Heart left ventricle (tissue), 13 donors: Measurements from ENCODE around the gene ZMIZ1.

Experiments used
- POLR2A ChIP-seq, 2 donors: fragments of 450-650 bp; IDR thresholded peaks; one replicate each; pipeline ENCODE4 v1.6.1; 2017; ENCODE audit warnings: antibody characterized with exemption in 2 of 2, mild to moderate bottlenecking in 2 of 2, moderate library complexity in 2 of 2
- TF ChIP-seq, protein P1 (sequence below), 12 donors: fragments of 200-600 bp; sonication (generic) in 4 of 12; IDR thresholded peaks; one replicate each; pipeline versions ENCODE4 v1.5.0 to v1.8.0; 2018 to 2022; ENCODE audit warnings: antibody characterized with exemption in 12 of 12, mild to moderate bottlenecking in 5 of 12
- donor health status: ischemic (EF 13 %, LVEDD 7.1; RV severe dilation, severe dysfunction).
- donor health status: DM: no; HTN: yes; CAD: no.
- donor health status: DM: no; HTN: no; CAD: no.
- donor health status: ischemic (EF 25% LVEDD 6.9; RV normal size, moderate dysfunction).
- donor health status: ischemic (EF 25% LVEDD 5.7; RV mildly dilated, moderate dysfunction).
- donor health status: ischemic (EF 35%, LVEDD 5.7; RV mildly dilated, moderate dysfunction).
- donor health status: nonischemic (EF 11% LVEDD 7.7; RV severe dilation, severe dysfunction).
- donor health status: DM: yes; HTN: yes; CAD: no.
- donor health status: PGD.
- donor health status: ischemic (EF 29% LVEDD 5.4; RV normal size, mild dysfunction).
- donor health status: nonischemic (EF 23%, LVEDD 6.1; RV moderate dilation, normal function).

- TF ChIP-seq, protein P1, sequence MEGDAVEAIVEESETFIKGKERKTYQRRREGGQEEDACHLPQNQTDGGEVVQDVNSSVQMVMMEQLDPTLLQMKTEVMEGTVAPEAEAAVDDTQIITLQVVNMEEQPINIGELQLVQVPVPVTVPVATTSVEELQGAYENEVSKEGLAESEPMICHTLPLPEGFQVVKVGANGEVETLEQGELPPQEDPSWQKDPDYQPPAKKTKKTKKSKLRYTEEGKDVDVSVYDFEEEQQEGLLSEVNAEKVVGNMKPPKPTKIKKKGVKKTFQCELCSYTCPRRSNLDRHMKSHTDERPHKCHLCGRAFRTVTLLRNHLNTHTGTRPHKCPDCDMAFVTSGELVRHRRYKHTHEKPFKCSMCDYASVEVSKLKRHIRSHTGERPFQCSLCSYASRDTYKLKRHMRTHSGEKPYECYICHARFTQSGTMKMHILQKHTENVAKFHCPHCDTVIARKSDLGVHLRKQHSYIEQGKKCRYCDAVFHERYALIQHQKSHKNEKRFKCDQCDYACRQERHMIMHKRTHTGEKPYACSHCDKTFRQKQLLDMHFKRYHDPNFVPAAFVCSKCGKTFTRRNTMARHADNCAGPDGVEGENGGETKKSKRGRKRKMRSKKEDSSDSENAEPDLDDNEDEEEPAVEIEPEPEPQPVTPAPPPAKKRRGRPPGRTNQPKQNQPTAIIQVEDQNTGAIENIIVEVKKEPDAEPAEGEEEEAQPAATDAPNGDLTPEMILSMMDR (IDR thresholded peaks at IDR 0.05), result no peak
- TF ChIP-seq POLR2A (IDR thresholded peaks at IDR 0.05), result no peak
Measured at GRCh38 chr10:79242620-79243152, 173.9 kb downstream of the ZMIZ1 start.
